H9 (cell line): ENCODE results near the gene CNRIP1. TPM values are rescaled to one million over a fixed set of nuclear protein-coding genes. Genes with fewer than 3 reads are reported as not detected.

Source experiments
- DNase-seq: peaks from one replicate; pipeline ENCODE4 v3.0.0-alpha.2; 2017
- H2AFZ ChIP-seq: one replicate; pipeline ENCODE4 v1.6.1; 2013; ENCODE audit warnings: mild to moderate bottlenecking, low read length, control low read depth, moderate library complexity
- H2AK5ac ChIP-seq: 2 replicates; pipeline ENCODE4 v1.6.1; 2013; ENCODE audit warnings: low read length, control low read depth, mixed read lengths; ENCODE audit not compliant: insufficient read length
- H2BK120ac ChIP-seq: one replicate; pipeline ENCODE4 v1.6.1; 2013; ENCODE audit warnings: low read depth, mild to moderate bottlenecking, low read length, control low read depth, inconsistent platforms; ENCODE audit not compliant: poor library complexity, severe bottlenecking
- H2BK12ac ChIP-seq: 2 replicates; pipeline ENCODE4 v1.6.1; 2013; ENCODE audit warnings: low read length, control low read depth, mixed read lengths, low read depth; ENCODE audit not compliant: insufficient read length
- H2BK15ac ChIP-seq: 2 replicates; pipeline ENCODE4 v1.6.1; 2013; ENCODE audit warnings: low read depth, low read length, control low read depth
- H2BK20ac ChIP-seq: one replicate; pipeline ENCODE4 v1.6.1; 2013; ENCODE audit warnings: low read depth, mild to moderate bottlenecking, low read length, control low read depth, inconsistent platforms; ENCODE audit not compliant: poor library complexity, severe bottlenecking
- H2BK5ac ChIP-seq: 2 replicates; pipeline ENCODE4 v1.6.1; 2013; ENCODE audit warnings: low read length, control low read depth, mixed read lengths; ENCODE audit not compliant: insufficient read length
- H3K14ac ChIP-seq: 2 replicates; pipeline ENCODE4 v1.6.1; 2013; ENCODE audit warnings: low read length, control low read depth; ENCODE audit not compliant: insufficient read depth
- H3K18ac ChIP-seq: 2 replicates; pipeline ENCODE4 v1.6.1; 2013; ENCODE audit warnings: low read depth, mild to moderate bottlenecking, mixed read lengths, low read length, control low read depth; ENCODE audit not compliant: insufficient read length
- H3K23ac ChIP-seq: 2 replicates; pipeline ENCODE4 v1.6.1; 2013; ENCODE audit warnings: low read length, control low read depth, mixed read lengths, low read depth; ENCODE audit not compliant: insufficient read length
- H3K23me2 ChIP-seq: 2 replicates; pipeline ENCODE4 v1.6.1; 2013; ENCODE audit warnings: low read depth, mild to moderate bottlenecking, mixed read lengths, low read length, control low read depth; ENCODE audit not compliant: insufficient read length, poor library complexity, severe bottlenecking
- H3K27ac ChIP-seq: 2 replicates; pipeline ENCODE4 v1.5.1; 2013; ENCODE audit warnings: low read length, control low read depth, mixed read lengths, low read depth; ENCODE audit not compliant: insufficient read length
- H3K27me3 ChIP-seq: 2 replicates; pipeline ENCODE4 v1.6.1; 2013; ENCODE audit warnings: low read length, control low read depth, inconsistent platforms; ENCODE audit not compliant: insufficient read depth
- H3K4ac ChIP-seq: 2 replicates; pipeline ENCODE4 v1.6.1; 2013; ENCODE audit warnings: low read depth, mild to moderate bottlenecking, control low read depth, inconsistent platforms, low read length, moderate library complexity
- H3K4me1 ChIP-seq: 2 replicates; pipeline ENCODE4 v1.6.1; 2013; ENCODE audit warnings: low read length, control low read depth, inconsistent platforms; ENCODE audit not compliant: insufficient read depth
- H3K4me2 ChIP-seq: 2 replicates; pipeline ENCODE4 v1.6.1; 2013; ENCODE audit warnings: low read length, control low read depth, mixed read lengths; ENCODE audit not compliant: insufficient read length, insufficient read depth
- H3K56ac ChIP-seq: 2 replicates; pipeline ENCODE4 v1.6.1; 2013; ENCODE audit warnings: low read depth, mild to moderate bottlenecking, mixed read lengths, low read length, control low read depth; ENCODE audit not compliant: insufficient read length
- H3K79me1 ChIP-seq: 2 replicates; pipeline ENCODE4 v1.6.1; 2013; ENCODE audit warnings: low read depth, mild to moderate bottlenecking, moderate library complexity, low read length, control low read depth, inconsistent platforms; ENCODE audit not compliant: insufficient read depth, poor library complexity, severe bottlenecking
- H3K79me2 ChIP-seq: 2 replicates; pipeline ENCODE4 v1.6.1; 2013; ENCODE audit warnings: low read length, control low read depth, inconsistent platforms; ENCODE audit not compliant: insufficient read depth
- H3K9ac ChIP-seq: 2 replicates; pipeline ENCODE4 v1.6.1; 2013; ENCODE audit warnings: low read length, control low read depth, mixed read lengths; ENCODE audit not compliant: insufficient read length; ENCODE audit errors: extremely low read depth
- H3K9me3 ChIP-seq: one replicate; pipeline ENCODE4 v1.6.1; 2013; ENCODE audit warnings: low read depth, low read length, inconsistent platforms; ENCODE audit not compliant: control insufficient read depth
- H3T11ph ChIP-seq: one replicate; pipeline ENCODE4 v1.6.1; 2013; ENCODE audit warnings: mild to moderate bottlenecking, low read length, control low read depth, inconsistent platforms
- H4K20me1 ChIP-seq: one replicate; pipeline ENCODE4 v1.6.1; 2013; ENCODE audit not compliant: control insufficient read depth, insufficient read length, insufficient read depth
- H4K5ac ChIP-seq: 2 replicates; pipeline ENCODE4 v1.6.1; 2013; ENCODE audit warnings: low read depth, mild to moderate bottlenecking, mixed read lengths, low read length, control low read depth; ENCODE audit not compliant: insufficient read length
- H4K8ac ChIP-seq: replicated peaks from 2 replicates; pipeline ENCODE4 v1.6.1; 2013; ENCODE audit warnings: low read length, control low read depth, mixed read lengths, low read depth; ENCODE audit not compliant: insufficient read length
- H4K91ac ChIP-seq: 2 replicates; pipeline ENCODE4 v1.6.1; 2013; ENCODE audit warnings: low read depth, mild to moderate bottlenecking, moderate library complexity, mixed read lengths, low read length, control low read depth; ENCODE audit not compliant: insufficient read length
- H3K27ac Mint-ChIP-seq, 3 experiments: 2 replicates in 2 of 3; 3 replicates in 1 of 3; pipeline ENCODE4 v1.8.0; 2020 to 2021; ENCODE audit warnings: mixed read lengths in 3 of 3, mild to moderate bottlenecking in 1 of 3, moderate library complexity in 1 of 3
- H3K27me3 Mint-ChIP-seq: 2 replicates; pipeline ENCODE4 v1.8.0; 2021; ENCODE audit warnings: low read depth, mild to moderate bottlenecking, moderate library complexity, mixed read lengths
- H3K36me3 Mint-ChIP-seq, 3 experiments: 2 replicates in 2 of 3; 3 replicates in 1 of 3; pipeline ENCODE4 v1.8.0; 2020 to 2021; ENCODE audit warnings: low read depth in 3 of 3, mixed read lengths in 3 of 3; ENCODE audit not compliant: insufficient read depth in 1 of 3
- H3K4me1 Mint-ChIP-seq, 2 experiments: 2 replicates each; pipeline ENCODE4 v1.8.0; 2020; ENCODE audit warnings: mixed read lengths in 2 of 2
- H3K4me3 Mint-ChIP-seq, 2 experiments: 2 replicates in 1 of 2; 3 replicates in 1 of 2; pipeline ENCODE4 v1.8.0; 2020 to 2021; ENCODE audit warnings: mild to moderate bottlenecking in 2 of 2, mixed read lengths in 2 of 2, moderate library complexity in 1 of 2
- H3K9me3 Mint-ChIP-seq, 2 experiments: 2 replicates in 1 of 2; 3 replicates in 1 of 2; pipeline ENCODE4 v1.8.0; 2020; ENCODE audit warnings: mild to moderate bottlenecking in 2 of 2, mixed read lengths in 2 of 2, moderate library complexity in 1 of 2
- WGBS: extraction: QIAGEN DNeasy Blood & Tissue Kit; methylation state at CpG from one replicate; pipeline ENCODE4 v1.1.7; 2013; ENCODE audit warnings: missing lambda C conversion rate, low lambda C conversion rate, mixed read lengths; ENCODE audit not compliant: insufficient read length; ENCODE audit errors: extremely low coverage; 5-methylcytosine and 5-hydroxymethylcytosine counted together
- total RNA-seq: library from RNA; stranded (reverse); gene quantifications from 2 replicates; pipeline ENCODE4 v1.2.1, GENCODE V29; 2021
- TF ChIP-seq, protein P1 (sequence below): fragments of 200-600 bp; sonication (generic); conservative IDR thresholded peaks from 3 replicates; pipeline ENCODE4 v1.8.0; 2021; ENCODE audit warnings: antibody characterized with exemption, mild to moderate bottlenecking

Gene CNRIP1
- total RNA-seq, 1 experiment from 2014 or later, result 0.70 TPM

GRCh38 chr2:68363721-68364120 is 44.0 kb upstream of the CNRIP1 start:
- no peak overlapping the region for H3K4me2 ChIP-seq
- H4K20me1 ChIP-seq, result no peaks in the 10 kb centered on the region
- Mint-ChIP-seq H3K27ac (no peak overlapping the region), H3K27me3 (peaks cover 15% of the 10 kb centered on the region), H3K4me3 (no peak overlapping the region), H3K9me3 (peaks cover 0 to 3% of the 10 kb centered on the region in 2 experiments; a peak in 2 of 5 replicates), H3K4me1 (peaks cover 0 to 5% of the 10 kb centered on the region in 2 experiments; a peak in 1 of 4 replicates), H3K36me3 (peaks cover 0 to 2% (median 0%) of the 10 kb centered on the region in 3 experiments; a peak in 1 of 7 replicates)
- no peaks in the 10 kb centered on the region for H3K9me3 ChIP-seq
- H3K4me1 ChIP-seq, result no peaks in the 10 kb centered on the region
- no peak overlapping the region for H3K9ac ChIP-seq
- H3K18ac ChIP-seq, result no peak overlapping the region
- no peak overlapping the region for H3K27ac ChIP-seq
- no peaks in the 10 kb centered on the region for H3K79me1 ChIP-seq
- no peak overlapping the region for H3K4ac ChIP-seq
- H3K14ac ChIP-seq, result no peak overlapping the region
- no peak overlapping the region for H3K23ac ChIP-seq
- H2AK5ac ChIP-seq, result no peak overlapping the region
- H3T11ph ChIP-seq, result no peak overlapping the region
- no peak overlapping the region for H4K8ac ChIP-seq
- H4K5ac ChIP-seq, result no peak overlapping the region
- no peak overlapping the region for H2BK12ac ChIP-seq
- H3K79me2 ChIP-seq, result no peaks in the 10 kb centered on the region
- H2BK20ac ChIP-seq, result no peak overlapping the region
- no peaks in the 10 kb centered on the region for H3K23me2 ChIP-seq
- H2AFZ ChIP-seq, result no peak overlapping the region
- H3K27me3 ChIP-seq, result no peaks in the 10 kb centered on the region
- H2BK5ac ChIP-seq, result no peak overlapping the region
- no peak overlapping the region for H2BK15ac ChIP-seq
- DNase-seq, result no peak
- H2BK120ac ChIP-seq, result no peak overlapping the region
- TF ChIP-seq, protein P1, sequence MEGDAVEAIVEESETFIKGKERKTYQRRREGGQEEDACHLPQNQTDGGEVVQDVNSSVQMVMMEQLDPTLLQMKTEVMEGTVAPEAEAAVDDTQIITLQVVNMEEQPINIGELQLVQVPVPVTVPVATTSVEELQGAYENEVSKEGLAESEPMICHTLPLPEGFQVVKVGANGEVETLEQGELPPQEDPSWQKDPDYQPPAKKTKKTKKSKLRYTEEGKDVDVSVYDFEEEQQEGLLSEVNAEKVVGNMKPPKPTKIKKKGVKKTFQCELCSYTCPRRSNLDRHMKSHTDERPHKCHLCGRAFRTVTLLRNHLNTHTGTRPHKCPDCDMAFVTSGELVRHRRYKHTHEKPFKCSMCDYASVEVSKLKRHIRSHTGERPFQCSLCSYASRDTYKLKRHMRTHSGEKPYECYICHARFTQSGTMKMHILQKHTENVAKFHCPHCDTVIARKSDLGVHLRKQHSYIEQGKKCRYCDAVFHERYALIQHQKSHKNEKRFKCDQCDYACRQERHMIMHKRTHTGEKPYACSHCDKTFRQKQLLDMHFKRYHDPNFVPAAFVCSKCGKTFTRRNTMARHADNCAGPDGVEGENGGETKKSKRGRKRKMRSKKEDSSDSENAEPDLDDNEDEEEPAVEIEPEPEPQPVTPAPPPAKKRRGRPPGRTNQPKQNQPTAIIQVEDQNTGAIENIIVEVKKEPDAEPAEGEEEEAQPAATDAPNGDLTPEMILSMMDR, result no peak
- H3K56ac ChIP-seq, result no peak overlapping the region
- no CpG with 5 or more reads among the region's 4 CpGs for WGBS
- H4K91ac ChIP-seq, result no peak overlapping the region
